Measurements from ENCODE around the gene LMNTD1.

The LMNTD1 gene

DNA sequence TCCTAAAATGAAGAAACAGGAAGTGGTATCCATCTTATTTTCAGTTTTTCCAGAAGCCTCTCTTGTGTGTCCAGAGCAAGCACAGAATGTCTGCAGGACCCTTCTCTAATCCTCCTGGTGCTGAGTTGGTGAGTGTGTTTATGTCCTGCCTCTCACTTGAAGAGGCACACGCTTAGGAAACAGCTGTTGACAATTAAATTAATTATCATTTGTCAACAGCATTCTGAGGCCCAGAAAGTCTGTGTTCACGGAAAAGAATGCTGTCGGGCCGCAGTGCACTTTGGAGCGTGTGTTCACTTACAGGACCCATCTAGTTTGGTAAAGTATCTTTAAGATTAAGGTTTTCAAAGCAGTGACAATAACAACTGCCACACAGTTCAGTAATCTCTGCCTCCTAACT is 70.5 kb downstream of the LMNTD1 start:
- in situ Hi-C loops (cut with HindIII; ENCODE audit: low sequenced_read_pairs) = no loop called here

DNA sequence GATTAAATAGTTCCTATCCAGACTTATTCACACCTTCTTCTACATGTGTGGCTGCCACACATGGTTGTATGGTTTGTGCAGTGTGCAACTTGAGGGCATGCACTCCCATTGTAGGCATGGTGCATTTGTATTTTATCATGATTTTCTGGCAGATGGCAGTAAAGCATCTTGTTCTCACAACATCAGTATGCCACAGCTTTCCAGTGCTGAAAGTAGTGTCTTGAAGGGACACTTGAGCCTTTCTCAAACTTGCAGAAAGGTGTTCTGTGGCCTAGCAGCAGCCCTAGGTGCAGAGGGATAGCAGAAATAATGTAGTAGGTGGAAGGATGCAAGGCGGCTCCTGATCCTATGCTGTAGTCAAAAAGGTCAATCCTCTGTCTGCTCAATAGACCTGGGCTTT is 72.9 kb downstream of the LMNTD1 start:
- no peak overlapping the region for H3K4me3 ChIP-seq (ENCODE audit: low read depth, low read length)
- in situ Hi-C loops (cut with HindIII; ENCODE audit: low sequenced_read_pairs) = no loop called here
- TF ChIP-seq, protein P1, sequence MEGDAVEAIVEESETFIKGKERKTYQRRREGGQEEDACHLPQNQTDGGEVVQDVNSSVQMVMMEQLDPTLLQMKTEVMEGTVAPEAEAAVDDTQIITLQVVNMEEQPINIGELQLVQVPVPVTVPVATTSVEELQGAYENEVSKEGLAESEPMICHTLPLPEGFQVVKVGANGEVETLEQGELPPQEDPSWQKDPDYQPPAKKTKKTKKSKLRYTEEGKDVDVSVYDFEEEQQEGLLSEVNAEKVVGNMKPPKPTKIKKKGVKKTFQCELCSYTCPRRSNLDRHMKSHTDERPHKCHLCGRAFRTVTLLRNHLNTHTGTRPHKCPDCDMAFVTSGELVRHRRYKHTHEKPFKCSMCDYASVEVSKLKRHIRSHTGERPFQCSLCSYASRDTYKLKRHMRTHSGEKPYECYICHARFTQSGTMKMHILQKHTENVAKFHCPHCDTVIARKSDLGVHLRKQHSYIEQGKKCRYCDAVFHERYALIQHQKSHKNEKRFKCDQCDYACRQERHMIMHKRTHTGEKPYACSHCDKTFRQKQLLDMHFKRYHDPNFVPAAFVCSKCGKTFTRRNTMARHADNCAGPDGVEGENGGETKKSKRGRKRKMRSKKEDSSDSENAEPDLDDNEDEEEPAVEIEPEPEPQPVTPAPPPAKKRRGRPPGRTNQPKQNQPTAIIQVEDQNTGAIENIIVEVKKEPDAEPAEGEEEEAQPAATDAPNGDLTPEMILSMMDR (IDR thresholded peaks at IDR 0.05; ENCODE audit: low read depth, low read length) = no peak
- DNase-seq (ENCODE audit: low read depth, low spot score) = no peak

More for the DNA sequence above, 70.5 kb downstream of the LMNTD1 start:
- H3K4me3 ChIP-seq (ENCODE audit: low read depth, low read length) = no peak overlapping the region
- TF ChIP-seq, protein P1 (IDR thresholded peaks at IDR 0.05; ENCODE audit: low read depth, low read length) = no peak
- no peak for DNase-seq (ENCODE audit: low read depth, low spot score)

DNA sequence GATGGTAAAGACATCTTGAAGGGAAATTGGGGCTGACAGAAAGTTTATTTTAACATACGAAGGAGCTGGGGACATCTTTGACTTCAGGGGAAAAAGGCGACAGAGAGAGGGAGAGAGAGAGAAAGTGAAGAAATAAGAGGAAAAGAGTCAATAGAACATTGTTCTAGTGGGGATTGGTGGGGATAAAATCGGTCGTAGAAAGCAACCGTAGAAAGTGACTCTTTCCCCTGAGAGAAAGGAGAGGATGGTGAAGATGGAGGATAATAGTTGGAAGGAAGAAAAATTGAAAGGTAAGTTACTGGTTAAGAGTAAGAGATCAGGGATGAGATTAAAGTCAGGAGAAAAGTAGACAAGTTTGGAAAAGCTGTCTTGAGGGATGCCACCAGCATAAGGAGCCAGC is 75.9 kb downstream of the LMNTD1 start:
- in situ Hi-C loops (cut with HindIII; ENCODE audit: low sequenced_read_pairs) = no loop called here
- H3K4me3 ChIP-seq (ENCODE audit: low read depth, low read length) = no peak overlapping the region
- TF ChIP-seq, protein P1 (IDR thresholded peaks at IDR 0.05; ENCODE audit: low read depth, low read length) = no peak
- no peak for DNase-seq (ENCODE audit: low read depth, low spot score)

DNA sequence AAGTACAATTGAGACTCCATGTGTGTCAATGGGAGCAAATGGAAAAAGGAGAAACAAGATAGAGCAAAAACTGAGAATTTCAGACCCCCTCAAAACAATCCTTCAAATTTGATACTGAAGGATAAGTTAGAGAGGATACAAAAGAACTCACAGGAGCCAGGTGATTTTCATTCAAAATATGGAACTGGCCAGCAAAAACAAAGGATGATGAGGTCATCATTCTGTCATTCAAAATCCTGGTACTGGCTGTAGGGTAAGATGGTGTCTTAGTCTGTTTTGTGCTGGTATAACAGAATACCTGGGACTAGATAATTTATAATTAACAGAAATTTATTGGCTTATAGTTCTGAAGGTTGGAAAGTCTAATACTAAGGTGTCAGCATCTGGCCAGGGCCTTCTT is 80.6 kb downstream of the LMNTD1 start:
- no peak for DNase-seq (ENCODE audit: low read depth, low spot score)
- no peak overlapping the region for H3K4me3 ChIP-seq (ENCODE audit: low read depth, low read length)
- TF ChIP-seq, protein P1 (IDR thresholded peaks at IDR 0.05; ENCODE audit: low read depth, low read length) = no peak
- in situ Hi-C loops (cut with HindIII; ENCODE audit: low sequenced_read_pairs) = no loop called here

DNA sequence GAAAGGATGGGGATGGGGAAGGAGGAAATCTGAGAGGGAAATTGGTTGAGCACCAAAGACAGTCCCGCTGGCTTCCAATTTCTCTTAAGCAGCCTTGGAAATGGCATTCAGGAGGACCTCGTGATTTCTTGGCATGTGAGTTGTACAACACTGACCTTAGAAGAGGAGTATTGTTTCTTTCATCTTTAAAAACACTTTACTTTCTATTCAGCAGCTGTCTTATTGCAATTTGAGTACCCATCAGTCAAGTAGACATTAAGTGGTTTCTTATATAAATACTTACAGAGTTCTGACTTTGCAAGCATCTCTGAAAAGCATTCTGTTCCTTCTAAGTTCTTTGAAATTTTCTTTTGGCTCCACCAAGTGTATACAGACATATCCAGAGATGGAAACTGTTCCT is 83.2 kb downstream of the LMNTD1 start:
- TF ChIP-seq, protein P1 (IDR thresholded peaks at IDR 0.05; ENCODE audit: low read depth, low read length) = no peak
- no peak overlapping the region for H3K4me3 ChIP-seq (ENCODE audit: low read depth, low read length)
- no peak for DNase-seq (ENCODE audit: low read depth, low spot score)
- in situ Hi-C loops (cut with HindIII; ENCODE audit: low sequenced_read_pairs) = no loop called here

DNA sequence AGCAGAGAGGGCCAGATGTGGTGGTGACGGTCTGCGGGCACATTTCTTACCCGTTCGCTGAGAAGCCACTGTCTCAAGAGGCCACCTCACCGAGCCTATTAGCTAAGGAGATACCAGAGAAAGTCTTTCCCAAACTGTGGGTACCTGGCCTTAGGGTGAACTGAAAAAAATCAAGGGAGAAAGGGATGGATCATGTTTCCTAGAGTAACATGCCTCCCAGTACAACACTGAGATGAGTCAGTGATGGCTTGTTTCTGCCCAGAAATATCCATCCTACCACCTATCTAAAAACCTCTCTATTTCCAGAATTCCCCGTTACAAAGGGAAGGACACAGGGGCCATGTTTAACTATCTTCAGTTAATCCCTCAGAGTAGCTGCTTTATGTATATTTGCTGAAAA is 83.7 kb downstream of the LMNTD1 start:
- H3K4me3 ChIP-seq (ENCODE audit: low read depth, low read length) = no peak overlapping the region
- in situ Hi-C loops (cut with HindIII; ENCODE audit: low sequenced_read_pairs) = no loop called here
- TF ChIP-seq, protein P1 (IDR thresholded peaks at IDR 0.05; ENCODE audit: low read depth, low read length) = no peak
- DNase-seq (ENCODE audit: low read depth, low spot score) = no peak

DNA sequence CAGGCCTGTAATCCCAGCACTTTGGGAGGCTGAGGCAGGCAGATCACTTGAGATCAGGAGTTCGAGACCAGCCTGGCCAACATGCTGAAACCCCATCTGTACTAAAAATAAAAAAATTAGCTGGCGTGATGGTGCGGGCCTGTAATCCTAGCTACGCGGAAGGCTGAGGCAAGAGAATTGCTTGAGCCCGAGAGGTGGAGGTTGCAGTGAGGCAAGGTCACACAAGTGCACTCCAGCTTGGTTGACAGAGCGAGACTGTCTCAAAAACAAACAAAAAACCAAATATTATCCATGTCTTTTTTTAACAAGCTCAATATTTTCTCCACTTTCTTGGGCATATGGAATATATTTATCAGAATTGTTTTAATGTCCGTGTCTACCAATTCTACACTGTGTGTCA is 89.6 kb downstream of the LMNTD1 start:
- no peak overlapping the region for H3K4me3 ChIP-seq (ENCODE audit: low read depth, low read length)
- in situ Hi-C loops (cut with HindIII; ENCODE audit: low sequenced_read_pairs) = no loop called here
- TF ChIP-seq, protein P1 (IDR thresholded peaks at IDR 0.05; ENCODE audit: low read depth, low read length) = no peak
- no peak for DNase-seq (ENCODE audit: low read depth, low spot score)
